Progenitor cell of endocrine pancreas (in vitro differentiated cells): Measurements from ENCODE around the gene SAMHD1. TPM values are rescaled to one million over a fixed set of nuclear protein-coding genes. Genes with fewer than 3 reads are reported as not detected.

Experiments
- DNase-seq: peaks from one replicate; pipeline ENCODE4 v3.0.0; 2021; ENCODE audit warnings: low spot score; ENCODE audit not compliant: unreplicated experiment
- H3K27ac Mint-ChIP-seq: 2 replicates; pipeline ENCODE4 v1.8.0; 2021; ENCODE audit warnings: mild to moderate bottlenecking, moderate library complexity, mixed read lengths
- H3K27me3 Mint-ChIP-seq: 2 replicates; pipeline ENCODE4 v1.8.0; 2021; ENCODE audit warnings: mixed read lengths
- H3K36me3 Mint-ChIP-seq: 2 replicates; pipeline ENCODE4 v1.8.0; 2022; ENCODE audit warnings: mixed read lengths; ENCODE audit not compliant: insufficient read depth
- H3K4me1 Mint-ChIP-seq: 2 replicates; pipeline ENCODE4 v1.8.0; 2021; ENCODE audit warnings: low read depth, mixed read lengths
- H3K4me3 Mint-ChIP-seq: 2 replicates; pipeline ENCODE4 v1.8.0; 2021; ENCODE audit warnings: low read depth, mild to moderate bottlenecking, moderate library complexity, mixed read lengths
- H3K9me3 Mint-ChIP-seq: 2 replicates; pipeline ENCODE4 v1.8.0; 2021; ENCODE audit warnings: low read depth, mixed read lengths
- CTCF ChIP-seq: fragments of 200-600 bp; sonication (generic); IDR thresholded peaks from one replicate; pipeline ENCODE4 v1.5.0; 2021; ENCODE audit warnings: antibody characterized with exemption, mild to moderate bottlenecking; ENCODE audit not compliant: unreplicated experiment
- total RNA-seq: library from RNA; stranded (reverse); gene quantifications from 2 replicates; pipeline ENCODE4 v1.2.1, GENCODE V29; 2021

Gene SAMHD1
- total RNA-seq, 1 donor from 2014 or later, result 15.1 TPM

- Mint-ChIP-seq H3K4me1 (no peaks in the 10 kb centered on the region), H3K4me3 (no peak overlapping the region), H3K27ac (no peak overlapping the region), H3K9me3 (no peaks in the 10 kb centered on the region), H3K27me3 (no peaks in the 10 kb centered on the region), H3K36me3 (no peaks in the 10 kb centered on the region)
- no peak for TF ChIP-seq CTCF
- DNase-seq, result no peak
These were observed 23.2 kb upstream of the SAMHD1 start for GRCh38 chr20:36974660-36975059.

GRCh38 chr20:36971103-36971502 is 19.6 kb upstream of the SAMHD1 start:
- no peak for TF ChIP-seq CTCF
- Mint-ChIP-seq H3K36me3 (no peaks in the 10 kb centered on the region), H3K4me3 (no peak overlapping the region), H3K4me1 (no peaks in the 10 kb centered on the region), H3K27ac (no peak overlapping the region), H3K27me3 (no peaks in the 10 kb centered on the region), H3K9me3 (no peaks in the 10 kb centered on the region)
- no peak for DNase-seq

- DNase-seq, result no peak
- no peaks in the 10 kb centered on the region for H3K9me3 Mint-ChIP-seq
- no peak for TF ChIP-seq CTCF
- H3K4me3 Mint-ChIP-seq, result no peak overlapping the region
- H3K4me1 Mint-ChIP-seq, result no peaks in the 10 kb centered on the region
- no peak overlapping the region for H3K27ac Mint-ChIP-seq
- no peaks in the 10 kb centered on the region for H3K36me3 Mint-ChIP-seq
- no peaks in the 10 kb centered on the region for H3K27me3 Mint-ChIP-seq
These were observed 18.1 kb upstream of the SAMHD1 start for GRCh38 chr20:36969478-36970186.

GRCh38 chr20:36969051-36969450 is 17.5 kb upstream of the SAMHD1 start:
- no peak overlapping the region for H3K27ac Mint-ChIP-seq
- no peak for TF ChIP-seq CTCF
- no peaks in the 10 kb centered on the region for H3K36me3 Mint-ChIP-seq
- no peaks in the 10 kb centered on the region for H3K4me1 Mint-ChIP-seq
- no peaks in the 10 kb centered on the region for H3K27me3 Mint-ChIP-seq
- DNase-seq, result no peak
- no peaks in the 10 kb centered on the region for H3K9me3 Mint-ChIP-seq
- H3K4me3 Mint-ChIP-seq, result no peak overlapping the region

GRCh38 chr20:36967636-36968035 is 16.1 kb upstream of the SAMHD1 start:
- no peaks in the 10 kb centered on the region for H3K4me1 Mint-ChIP-seq
- no peaks in the 10 kb centered on the region for H3K27me3 Mint-ChIP-seq
- no peak for TF ChIP-seq CTCF

More at GRCh38 chr20:36967636-36968035, 16.1 kb upstream of the SAMHD1 start:
- Mint-ChIP-seq H3K36me3 (peaks cover 3% of the 10 kb centered on the region), H3K9me3 (peaks cover 4% of the 10 kb centered on the region), H3K4me3 (no peak overlapping the region), H3K27ac (no peak overlapping the region)
- DNase-seq, result no peak
